KMS-11 (cell line): ENCODE measurements around the gene WWC1.
"Not testable (repeated sequence)": the region's sequence is repeated elsewhere in the genome, so short reads cannot be mapped to it uniquely, and the experiment has no call there.

ENCODE experiments used
- H2AFZ ChIP-seq: fragments of 200-600 bp; sonication (generic); 2 replicates; pipeline ENCODE4 v1.6.1; 2016; ENCODE audit warnings: antibody characterized with exemption, mixed run types, low read depth
- H3K27ac ChIP-seq: fragments of 200-600 bp; sonication (generic); 2 replicates; pipeline ENCODE4 v1.6.1; 2016; ENCODE audit warnings: mild to moderate bottlenecking, mixed run types
- H3K27me3 ChIP-seq: fragments of 200-600 bp; sonication (generic); 2 replicates; pipeline ENCODE4 v1.6.1; 2017; ENCODE audit warnings: mild to moderate bottlenecking, low read depth, mixed run types, moderate library complexity; ENCODE audit not compliant: insufficient read depth
- H3K36me3 ChIP-seq: fragments of 200-600 bp; sonication (generic); 2 replicates; pipeline ENCODE4 v1.6.1; 2017; ENCODE audit warnings: mild to moderate bottlenecking, mixed run types; ENCODE audit not compliant: insufficient read depth
- H3K4me1 ChIP-seq: fragments of 200-600 bp; sonication (generic); 2 replicates; pipeline ENCODE4 v1.6.1; 2016; ENCODE audit warnings: mild to moderate bottlenecking, low read depth, mixed run types; ENCODE audit not compliant: poor library complexity, severe bottlenecking
- H3K4me2 ChIP-seq: fragments of 200-600 bp; sonication (generic); 2 replicates; pipeline ENCODE4 v1.7.0; 2016; ENCODE audit warnings: mild to moderate bottlenecking, mixed run types
- H3K4me3 ChIP-seq: fragments of 200-600 bp; sonication (generic); IDR thresholded peaks from 2 replicates; pipeline ENCODE4 v1.6.1; 2017; ENCODE audit warnings: low read depth, low read length, mixed read lengths; ENCODE audit not compliant: insufficient read depth
- H3K79me2 ChIP-seq: fragments of 200-600 bp; sonication (generic); 2 replicates; pipeline ENCODE4 v1.6.1; 2016; ENCODE audit warnings: low read depth, mixed run types; ENCODE audit not compliant: insufficient read depth
- H3K9ac ChIP-seq: fragments of 200-600 bp; sonication (generic); 2 replicates; pipeline ENCODE4 v1.6.1; 2016; ENCODE audit warnings: mild to moderate bottlenecking, mixed run types
- H4K20me1 ChIP-seq: fragments of 200-600 bp; sonication (generic); 2 replicates; pipeline ENCODE4 v1.6.1; 2016; ENCODE audit warnings: mild to moderate bottlenecking, mixed run types; ENCODE audit not compliant: insufficient read depth
- CTCF ChIP-seq: fragments of 200-600 bp; sonication (generic); conservative IDR thresholded peaks from 2 replicates; pipeline ENCODE4 v1.6.1; 2017; ENCODE audit warnings: low read depth, mild to moderate bottlenecking, antibody characterized with exemption, low read length, moderate library complexity, mixed read lengths

The WWC1 gene

GRCh38 chr5:168334280-168334679, 42.8 kb downstream of the WWC1 start:
- Histone ChIP-seq H2AFZ (no peak overlapping the region), H3K27ac (no peak overlapping the region)

GRCh38 chr5:168334695-168335094, 43.2 kb downstream of the WWC1 start:
- Histone ChIP-seq H4K20me1 (no peaks in the 10 kb centered on the region), H3K4me1 (no peaks in the 10 kb centered on the region), H3K79me2 (no peaks in the 10 kb centered on the region), H3K4me2 (no peak overlapping the region), H3K4me3 (no peak overlapping the region), H2AFZ (no peak overlapping the region), H3K27me3 (no peaks in the 10 kb centered on the region), H3K36me3 (no peaks in the 10 kb centered on the region), H3K27ac (no peak overlapping the region), H3K9ac (no peak overlapping the region)
- no peak for TF ChIP-seq CTCF

More at GRCh38 chr5:168334280-168334679, 42.8 kb downstream of the WWC1 start:
- no peak for TF ChIP-seq CTCF
- Histone ChIP-seq H3K79me2 (no peaks in the 10 kb centered on the region), H3K4me2 (no peak overlapping the region), H3K4me1 (no peaks in the 10 kb centered on the region), H3K36me3 (no peaks in the 10 kb centered on the region), H3K9ac (no peak overlapping the region), H3K4me3 (no peak overlapping the region), H4K20me1 (no peaks in the 10 kb centered on the region), H3K27me3 (no peaks in the 10 kb centered on the region)

GRCh38 chr5:168337361-168337760, 45.9 kb downstream of the WWC1 start:
- Histone ChIP-seq H3K4me1 (no peaks in the 10 kb centered on the region), H3K27me3 (no peaks in the 10 kb centered on the region), H3K36me3 (no peaks in the 10 kb centered on the region), H3K79me2 (no peaks in the 10 kb centered on the region), H3K4me2 (no peak overlapping the region), H4K20me1 (no peaks in the 10 kb centered on the region), H2AFZ (no peak overlapping the region), H3K9ac (no peak overlapping the region), H3K27ac (no peak overlapping the region), H3K4me3 (no peak overlapping the region)
- no peak for TF ChIP-seq CTCF

- Histone ChIP-seq H3K79me2 (no peaks in the 10 kb centered on the region), H3K4me3 (no peak overlapping the region), H3K27me3 (no peaks in the 10 kb centered on the region), H2AFZ (no peak overlapping the region), H3K9ac (no peak overlapping the region), H3K27ac (no peak overlapping the region), H3K36me3 (no peaks in the 10 kb centered on the region), H4K20me1 (no peaks in the 10 kb centered on the region), H3K4me2 (no peak overlapping the region), H3K4me1 (no peaks in the 10 kb centered on the region)
- no peak for TF ChIP-seq CTCF
These were observed 47.8 kb downstream of the WWC1 start for GRCh38 chr5:168339109-168339771.

GRCh38 chr5:168339772-168340140, 48.3 kb downstream of the WWC1 start:
- H3K4me2 ChIP-seq, H3K36me3 ChIP-seq, H2AFZ ChIP-seq, H3K4me3 ChIP-seq, H3K9ac ChIP-seq, H3K27me3 ChIP-seq, H4K20me1 ChIP-seq, H3K4me1 ChIP-seq, H3K27ac ChIP-seq, H3K79me2 ChIP-seq: not testable (repeated sequence)
